ENCODE measurements around the gene TRAPPC14. TPM values are rescaled to one million over a fixed set of nuclear protein-coding genes. Genes with fewer than 3 reads are reported as not detected.

The TRAPPC14 gene
- total RNA-seq, 1 experiment from 2014 or later = 23.4 TPM

DNA sequence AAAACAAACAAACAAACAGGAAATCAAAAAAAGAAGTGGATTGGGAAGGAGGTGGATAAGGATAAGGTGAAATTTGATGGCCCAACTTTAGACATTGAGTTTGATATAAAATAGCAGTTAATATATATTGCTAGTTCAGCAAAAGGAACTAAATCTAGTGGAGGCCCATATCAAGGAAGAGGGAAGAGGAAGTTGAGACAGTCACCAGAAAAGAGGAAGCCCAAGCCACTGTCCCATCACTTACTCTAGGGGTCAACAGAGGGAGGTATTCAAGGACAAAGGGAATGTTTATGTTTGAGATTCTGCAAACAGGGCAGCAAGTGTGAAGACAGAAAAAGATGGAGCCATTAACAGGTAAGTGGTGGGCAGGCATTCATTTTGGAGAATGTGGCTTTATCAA is 6.1 kb downstream of the TRAPPC14 start:
- Histone ChIP-seq H2AFZ (no peak overlapping the region), H3K27ac (no peak overlapping the region), H3K79me2 (ENCODE audit: low read depth) (peaks cover 39% of the 10 kb centered on the region), H3K9me3 (ENCODE audit: insufficient read depth, low read depth) (no peaks in the 10 kb centered on the region), H3K36me3 (ENCODE audit: low read depth) (peaks cover 4% of the 10 kb centered on the region; the same call in 1 of the 2 replicates), H4K20me1 (ENCODE audit: insufficient read depth) (peaks cover 21% of the 10 kb centered on the region), H3F3A (ENCODE audit: insufficient read depth, low read depth) (peaks cover 63% of the 10 kb centered on the region), H3K9me2 (ENCODE audit: insufficient read depth) (no peaks in the 10 kb centered on the region), H3K4me2 (no peak overlapping the region), H3K4me1 (replicated peaks; ENCODE audit: insufficient read depth) (peaks cover 50% of the 10 kb centered on the region), H3K4me3 (no peak overlapping the region), H3K27me3 (ENCODE audit: insufficient read depth, low read depth) (no peaks in the 10 kb centered on the region)
- TF ChIP-seq, protein P1, sequence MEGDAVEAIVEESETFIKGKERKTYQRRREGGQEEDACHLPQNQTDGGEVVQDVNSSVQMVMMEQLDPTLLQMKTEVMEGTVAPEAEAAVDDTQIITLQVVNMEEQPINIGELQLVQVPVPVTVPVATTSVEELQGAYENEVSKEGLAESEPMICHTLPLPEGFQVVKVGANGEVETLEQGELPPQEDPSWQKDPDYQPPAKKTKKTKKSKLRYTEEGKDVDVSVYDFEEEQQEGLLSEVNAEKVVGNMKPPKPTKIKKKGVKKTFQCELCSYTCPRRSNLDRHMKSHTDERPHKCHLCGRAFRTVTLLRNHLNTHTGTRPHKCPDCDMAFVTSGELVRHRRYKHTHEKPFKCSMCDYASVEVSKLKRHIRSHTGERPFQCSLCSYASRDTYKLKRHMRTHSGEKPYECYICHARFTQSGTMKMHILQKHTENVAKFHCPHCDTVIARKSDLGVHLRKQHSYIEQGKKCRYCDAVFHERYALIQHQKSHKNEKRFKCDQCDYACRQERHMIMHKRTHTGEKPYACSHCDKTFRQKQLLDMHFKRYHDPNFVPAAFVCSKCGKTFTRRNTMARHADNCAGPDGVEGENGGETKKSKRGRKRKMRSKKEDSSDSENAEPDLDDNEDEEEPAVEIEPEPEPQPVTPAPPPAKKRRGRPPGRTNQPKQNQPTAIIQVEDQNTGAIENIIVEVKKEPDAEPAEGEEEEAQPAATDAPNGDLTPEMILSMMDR (conservative IDR thresholded peaks at IDR 0.05) = no peak
- no peak for TF ChIP-seq EZH2 (IDR thresholded peaks at IDR 0.05; ENCODE audit: low read depth)
- ChIA-PET CTCF (interaction anchor here (0.6 kb wide), 1 partner anchor 22 kb away, joined by 4 read pairs; no protein-coding TSS in a partner anchor), POLR2A (ENCODE audit: unreplicated experiment) (interaction anchor here (0.7 kb wide), 1 partner anchor 29 kb away, joined by 7 read pairs; no protein-coding TSS in a partner anchor)
- DNase-seq = no peak
- intact Hi-C loops (cut with micrococcal nuclease; ENCODE audit: unreplicated experiment) = no loop called here
- BruUV-seq (replicated peaks) = no TSS peak

DNA sequence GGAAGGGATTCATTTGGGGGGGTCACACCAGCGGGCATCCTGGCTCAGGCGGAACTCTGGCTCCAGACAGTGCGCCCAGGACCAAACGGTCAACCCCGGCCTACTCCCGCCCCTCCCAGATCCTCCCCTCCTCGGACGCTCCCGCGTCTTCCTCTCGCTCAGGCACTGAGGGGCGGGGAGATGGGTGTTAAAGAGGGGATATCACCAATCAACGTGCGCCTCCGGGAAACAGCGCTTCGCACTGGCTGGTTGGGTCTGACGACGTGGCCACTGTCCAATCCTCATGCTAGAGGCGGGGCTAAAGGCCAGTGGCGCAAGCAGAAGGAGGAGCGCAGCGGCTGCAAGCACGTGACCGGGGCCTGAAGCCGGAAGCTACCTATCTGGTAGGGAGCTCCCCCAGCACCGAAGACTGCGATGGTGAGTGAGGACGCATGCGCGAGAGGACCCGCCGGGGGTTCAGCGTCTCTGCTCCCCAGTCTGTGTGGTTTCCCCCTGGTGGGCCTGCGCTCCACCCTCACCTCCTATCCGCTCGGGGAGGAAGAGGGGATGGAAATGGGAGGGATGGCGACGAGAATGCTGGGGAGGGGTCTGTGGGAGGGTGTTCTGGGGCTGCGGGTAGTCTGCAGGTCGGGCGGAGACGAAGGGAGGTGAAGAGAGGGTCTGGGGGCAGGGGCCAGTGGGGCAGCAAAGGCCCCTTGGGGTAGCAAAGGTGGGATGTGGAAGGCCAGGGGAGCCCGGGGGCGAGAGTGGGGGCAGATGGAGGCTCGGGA is 9.8 kb downstream of the TRAPPC14 start, which contains the start of gene LAMTOR4:
LAMTOR4 (plus strand) TSS at position 360 of the 770 bp plus-strand sequence; CDS start at position 415, 55 bp downstream.
- Histone ChIP-seq H3K27ac (no peak within 1 kb of the TSS), H2AFZ (peak within 1 kb of the TSS; percentile 98), H3K4me1 (replicated peaks; ENCODE audit: insufficient read depth) (peaks cover 35% of the 10 kb centered on the region), H3K9me3 (ENCODE audit: insufficient read depth, low read depth) (no peaks in the 10 kb centered on the region), H3K9me2 (ENCODE audit: insufficient read depth) (no peaks in the 10 kb centered on the region), H3K36me3 (ENCODE audit: low read depth) (no peaks in the 10 kb centered on the region; the same call in 1 of the 2 replicates), H4K20me1 (ENCODE audit: insufficient read depth) (peaks cover 1% of the 10 kb centered on the region; the same call in 1 of the 2 replicates), H3K4me3 (peak within 1 kb of the TSS; percentile 97), H3F3A (ENCODE audit: insufficient read depth, low read depth) (peaks cover 47% of the 10 kb centered on the region), H3K79me2 (ENCODE audit: low read depth) (peaks cover 24% of the 10 kb centered on the region), H3K27me3 (ENCODE audit: insufficient read depth, low read depth) (no peaks in the 10 kb centered on the region), H3K4me2 (peak within 1 kb of the TSS; percentile 100)
- intact Hi-C loops (cut with micrococcal nuclease; ENCODE audit: unreplicated experiment) = no loop called here
- ChIA-PET CTCF (interaction anchor here (0.5 kb wide), 2 partner anchors 678 to 995 kb away, joined by 6 to 7 read pairs; no protein-coding TSS in a partner anchor), POLR2A (ENCODE audit: unreplicated experiment) (interaction anchor here (0.6 to 1.0 kb wide), 11 partner anchors 11 to 1285 kb away, joined by 3 to 21 read pairs (median 5); partner anchors contain the start of genes GPC2 and ZKSCAN1)
- peak; percentile 95 to 99 for DNase-seq
- no peak for TF ChIP-seq EZH2 (IDR thresholded peaks at IDR 0.05; ENCODE audit: low read depth)
- TF ChIP-seq, protein P1 (conservative IDR thresholded peaks at IDR 0.05) = no peak
- no TSS peak for BruUV-seq (replicated peaks)

DNA sequence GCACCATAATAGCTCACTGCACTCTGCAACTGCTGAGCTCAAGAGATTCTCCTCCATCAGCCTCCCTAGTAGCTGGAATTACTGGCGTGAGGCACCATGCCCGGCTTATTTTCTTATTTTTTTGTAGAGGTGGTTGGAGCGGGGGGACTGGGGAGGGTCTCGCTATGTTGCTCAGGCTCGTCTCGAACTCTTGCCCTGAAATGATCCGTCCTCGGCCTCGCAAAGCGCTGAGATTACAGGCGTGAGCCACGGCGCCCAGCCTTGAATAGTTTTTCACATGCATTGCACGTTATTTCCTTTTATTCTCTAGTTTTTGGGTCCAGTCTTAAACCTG is 10.3 kb downstream of the TRAPPC14 start:
- intact Hi-C loops (cut with micrococcal nuclease; ENCODE audit: unreplicated experiment) = no loop called here
- H3K9me3 ChIP-seq (ENCODE audit: insufficient read depth, low read depth) = no peaks in the 10 kb centered on the region
- H3K4me2 ChIP-seq = peak overlapping the region; percentile 100
- H3K9me2 ChIP-seq (ENCODE audit: insufficient read depth) = no peaks in the 10 kb centered on the region
- H2AFZ ChIP-seq = peak overlapping the region; percentile 56; the same call in 1 of the 2 replicates
- H3K27ac ChIP-seq = no peak overlapping the region
- no TSS peak for BruUV-seq (replicated peaks)
- H4K20me1 ChIP-seq (ENCODE audit: insufficient read depth) = no peaks in the 10 kb centered on the region
- H3K4me3 ChIP-seq = peak overlapping the region; percentile 41; the same call in 1 of the 2 replicates
- peaks cover 32% of the 10 kb centered on the region for H3K4me1 ChIP-seq (replicated peaks; ENCODE audit: insufficient read depth)
- no peak for TF ChIP-seq EZH2 (IDR thresholded peaks at IDR 0.05; ENCODE audit: low read depth)
- TF ChIP-seq, protein P1 (conservative IDR thresholded peaks at IDR 0.05) = no peak
- no peaks in the 10 kb centered on the region; the same call in 1 of the 2 replicates for H3K36me3 ChIP-seq (ENCODE audit: low read depth)
- H3K79me2 ChIP-seq (ENCODE audit: low read depth) = peaks cover 24% of the 10 kb centered on the region
- CTCF ChIA-PET = interaction anchor here (0.5 to 0.7 kb wide), 2 partner anchors 336 to 996 kb away, joined by 4 to 7 read pairs; partner anchors contain the start of gene NYAP1
- no peaks in the 10 kb centered on the region for H3K27me3 ChIP-seq (ENCODE audit: insufficient read depth, low read depth)
- POLR2A ChIA-PET (ENCODE audit: unreplicated experiment) = interaction anchor here (0.6 to 1.0 kb wide), 4 partner anchors 10 to 677 kb away, joined by 3 to 21 read pairs (median 6); no protein-coding TSS in a partner anchor
- DNase-seq = no peak
- peaks cover 43% of the 10 kb centered on the region for H3F3A ChIP-seq (ENCODE audit: insufficient read depth, low read depth)
